NCI-H2196 treated with DMSO at 0.1 percent for 48 hours (cell line): Measurements from ENCODE around the gene ZNF436.
"Not testable (repeated sequence)": the region's sequence is repeated elsewhere in the genome, so short reads cannot be mapped to it uniquely, and the experiment has no call there.

Experiments
- DNase-seq: peaks from one replicate; lab custom pipeline; 2025; ENCODE audit not compliant: unreplicated experiment; lab: John Stamatoyannopoulos, UW

The ZNF436 gene

GRCh38 chr1:23393706-23394105 is 24.1 kb upstream of the ZNF436 start:
- DNase-seq = no peak

GRCh38 chr1:23392125-23392855 is 22.7 kb upstream of the ZNF436 start:
- DNase-seq = no peak

- DNase-seq = no peak
Measured at GRCh38 chr1:23389837-23390321, 20.2 kb upstream of the ZNF436 start.

- DNase-seq = no peak
Measured at GRCh38 chr1:23387494-23387893, 17.9 kb upstream of the ZNF436 start.

GRCh38 chr1:23385119-23385621 is 15.5 kb upstream of the ZNF436 start:
- DNase-seq = no peak

GRCh38 chr1:23384312-23385058 is 14.8 kb upstream of the ZNF436 start:
- DNase-seq = no peak

- no peak for DNase-seq
Measured at GRCh38 chr1:23383577-23384311, 14.1 kb upstream of the ZNF436 start.

- DNase-seq = no peak
Measured at GRCh38 chr1:23381233-23381885, 11.7 kb upstream of the ZNF436 start.

- DNase-seq = no peak
Measured at GRCh38 chr1:23380719-23381118, 11.1 kb upstream of the ZNF436 start.

GRCh38 chr1:23380236-23380635 is 10.6 kb upstream of the ZNF436 start:
- DNase-seq = not testable (repeated sequence)

- DNase-seq = peak; percentile 22
Measured at GRCh38 chr1:23376890-23377811, 7.5 kb upstream of the ZNF436 start.

GRCh38 chr1:23374079-23374735 is 4.6 kb upstream of the ZNF436 start:
- DNase-seq = not testable (repeated sequence)

GRCh38 chr1:23371987-23372880 is 2.6 kb upstream of the ZNF436 start:
- DNase-seq = no peak

GRCh38 chr1:23370709-23371584 is 1.3 kb upstream of the ZNF436 start:
- no peak for DNase-seq

- no peak for DNase-seq
Measured at GRCh38 chr1:23370330-23370708, 683 bp upstream of the ZNF436 start.

- DNase-seq = peak; percentile 67
Measured at GRCh38 chr1:23368562-23369334, 888 bp downstream of the ZNF436 start.
